Activated B cell treated with CpG ODN at 0.5 μM for 24 hours (primary cell): ENCODE data around the gene SRGAP2C. TPM values are rescaled to one million over a fixed set of nuclear protein-coding genes. Genes with fewer than 3 reads are reported as not detected.
"Not testable (repeated sequence)": the region's sequence is repeated elsewhere in the genome, so short reads cannot be mapped to it uniquely, and the experiment has no call there.

Experiments used
- ATAC-seq: fragments of 200-7000 bp; cut with Tn5 transposase; one replicate; pipeline ENCODE4 v1.10.0; 2021; ENCODE audit warnings: low read depth, mild to moderate bottlenecking, moderate library complexity
- CTCF ChIA-PET: fragments of 350-600 bp; sonication (Branson Sonifier 250); formaldehyde crosslinking; loops from one replicate; lab custom pipeline; 2021; ENCODE audit warnings: antibody characterized with exemption; lab: Charles Lee
- POLR2A ChIA-PET: fragments of 350-600 bp; sonication (Branson Sonifier 250); formaldehyde crosslinking; loops from one replicate; lab custom pipeline; 2021; ENCODE audit warnings: antibody characterized with exemption; lab: Charles Lee
- DNase-seq: peaks from one replicate; pipeline ENCODE4 v3.0.0; 2022
- H3K27ac Mint-ChIP-seq: one replicate; pipeline ENCODE4 v1.8.0; 2020; ENCODE audit warnings: mixed read lengths
- H3K27me3 Mint-ChIP-seq: one replicate; pipeline ENCODE4 v1.8.0; 2021; ENCODE audit warnings: mixed read lengths
- H3K36me3 Mint-ChIP-seq: one replicate; pipeline ENCODE4 v1.8.0; 2021; ENCODE audit warnings: low read depth, mixed read lengths
- H3K4me1 Mint-ChIP-seq: one replicate; pipeline ENCODE4 v1.8.0; 2021; ENCODE audit warnings: mixed read lengths
- H3K4me3 Mint-ChIP-seq: one replicate; pipeline ENCODE4 v1.8.0; 2020; ENCODE audit warnings: mild to moderate bottlenecking, mixed read lengths
- H3K9me3 Mint-ChIP-seq: one replicate; pipeline ENCODE4 v1.8.0; 2020; ENCODE audit warnings: mixed read lengths
- CTCF ChIP-seq: fragments of 200-600 bp; IDR thresholded peaks from one replicate; pipeline ENCODE4 v1.8.0; 2022; ENCODE audit warnings: antibody characterized with exemption, mild to moderate bottlenecking
- intact Hi-C: fragments of 100-400 bp; cut with micrococcal nuclease; formaldehyde crosslinking; loops from one replicate; pipeline ENCODE4 v1.15.1; 2024
- total RNA-seq: library from RNA; stranded (reverse); gene quantifications from 2 replicates; pipeline ENCODE4 v1.2.3, GENCODE V29; 2022

Gene SRGAP2C
- total RNA-seq, 1 donor from 2014 or later: 23.8 TPM

DNA sequence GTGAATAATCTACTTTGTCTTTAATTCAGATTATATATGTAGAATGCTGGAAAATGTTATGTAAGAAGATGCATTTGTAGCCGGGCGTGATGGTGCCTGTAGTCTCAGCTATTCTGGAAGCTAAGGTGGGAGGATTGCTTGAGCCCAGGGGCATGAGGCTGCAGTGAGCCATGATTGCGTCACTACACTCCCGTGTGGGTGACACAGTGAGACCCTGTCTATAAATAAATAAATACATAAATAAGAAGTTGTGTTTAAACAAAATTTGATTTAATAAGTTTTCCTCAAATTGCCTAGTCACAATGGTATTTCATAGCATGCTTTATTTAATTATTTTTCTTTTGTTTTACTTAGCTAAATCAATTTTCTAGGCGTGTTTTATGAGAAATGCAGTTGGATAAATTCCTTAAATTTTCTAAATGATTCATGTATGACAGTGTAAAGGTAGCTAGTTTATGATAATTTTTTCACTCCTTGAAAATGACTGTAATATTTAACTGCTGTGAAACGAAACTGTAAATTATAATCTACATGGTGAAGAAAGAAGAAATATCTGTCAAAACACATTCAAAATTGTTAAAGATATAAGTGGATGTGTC, 232.6 kb downstream of the SRGAP2C start:
- DNase-seq (no peak), ATAC-seq (no peak)
- no peak for TF ChIP-seq CTCF
- Mint-ChIP-seq H3K27ac (no peak overlapping the region), H3K9me3 (no peaks in the 10 kb centered on the region), H3K36me3 (no peaks in the 10 kb centered on the region), H3K4me1 (peaks cover 10% of the 10 kb centered on the region), H3K4me3 (no peak overlapping the region), H3K27me3 (peaks cover 4% of the 10 kb centered on the region)
- ChIA-PET CTCF (no interaction called here), POLR2A (no interaction called here)
- intact Hi-C loops: no loop called here

DNA sequence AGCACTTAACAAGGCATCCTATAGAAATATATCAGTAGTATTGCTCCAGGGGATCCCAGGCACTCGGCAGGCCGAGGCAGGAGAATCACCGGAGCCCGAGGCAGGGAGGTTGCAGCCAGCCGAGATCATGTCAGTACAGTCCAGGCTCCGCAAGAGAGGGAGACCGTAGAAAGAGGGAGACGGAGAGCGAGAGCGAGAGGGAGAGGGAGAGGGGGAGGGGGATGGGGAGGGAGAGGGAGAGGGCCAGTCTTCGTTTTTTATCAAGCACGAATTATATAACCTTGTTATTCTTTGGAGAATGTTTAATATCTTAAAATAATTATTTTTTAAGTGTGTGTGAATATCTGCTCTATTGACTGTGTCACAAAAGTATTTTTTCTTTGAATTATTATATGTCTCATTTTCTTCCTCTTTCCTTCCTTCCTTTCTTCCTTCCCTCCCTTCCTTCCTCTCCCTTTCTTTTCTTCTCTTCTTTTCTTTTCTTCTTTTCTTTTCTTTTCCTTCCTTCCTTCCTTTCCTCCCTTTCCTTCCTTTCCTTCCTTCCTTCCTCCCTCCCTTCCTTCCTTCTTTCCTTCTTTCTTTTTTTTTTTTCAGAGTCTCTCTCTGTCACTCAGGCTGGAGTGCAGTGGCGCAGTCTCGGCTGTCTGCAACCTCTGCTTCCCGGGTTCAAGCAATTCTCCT, 233.7 kb downstream of the SRGAP2C start:
- POLR2A ChIA-PET: no interaction called here

GRCh38 chr1:121419050-121419615, 234.4 kb downstream of the SRGAP2C start:
- peaks cover 10% of the 10 kb centered on the region for H3K4me1 Mint-ChIP-seq
- H3K27ac Mint-ChIP-seq, POLR2A ChIA-PET, intact Hi-C loops, H3K27me3 Mint-ChIP-seq, DNase-seq, CTCF ChIA-PET, ATAC-seq, H3K4me3 Mint-ChIP-seq, H3K36me3 Mint-ChIP-seq, H3K9me3 Mint-ChIP-seq: not testable (repeated sequence)

More for the DNA sequence above, 233.7 kb downstream of the SRGAP2C start:
- Mint-ChIP-seq H3K36me3 (no peaks in the 10 kb centered on the region), H3K4me3 (no peak overlapping the region), H3K9me3 (no peaks in the 10 kb centered on the region), H3K4me1 (peaks cover 10% of the 10 kb centered on the region), H3K27me3 (peaks cover 4% of the 10 kb centered on the region), H3K27ac (no peak overlapping the region)
- CTCF ChIA-PET: no interaction called here
- ATAC-seq (no peak), DNase-seq (no peak)
- TF ChIP-seq CTCF: no peak
- intact Hi-C loops: no loop called here

DNA sequence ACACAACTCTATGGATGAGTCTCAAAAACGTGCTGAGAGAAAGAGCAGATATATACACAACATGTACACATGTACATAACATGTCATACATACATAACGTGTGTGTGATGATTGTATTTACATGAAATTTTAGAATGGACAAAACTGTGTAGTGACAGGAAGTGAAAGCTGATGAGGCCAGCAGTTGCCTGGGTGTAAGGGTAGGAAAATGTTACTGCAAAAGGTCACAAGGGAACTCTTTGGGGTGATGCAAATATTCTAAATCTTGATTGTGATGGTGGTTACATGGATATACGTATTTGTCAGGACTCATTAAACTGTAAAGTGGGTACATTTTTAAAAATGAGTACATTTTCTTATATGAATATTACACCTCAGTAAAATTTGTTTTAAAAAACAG, 236.7 kb downstream of the SRGAP2C start:
- intact Hi-C loops, CTCF ChIA-PET, H3K9me3 Mint-ChIP-seq, H3K27ac Mint-ChIP-seq, H3K27me3 Mint-ChIP-seq, DNase-seq, POLR2A ChIA-PET, H3K4me1 Mint-ChIP-seq, H3K4me3 Mint-ChIP-seq, H3K36me3 Mint-ChIP-seq: not testable (repeated sequence)
- ATAC-seq: peak; percentile 61

DNA sequence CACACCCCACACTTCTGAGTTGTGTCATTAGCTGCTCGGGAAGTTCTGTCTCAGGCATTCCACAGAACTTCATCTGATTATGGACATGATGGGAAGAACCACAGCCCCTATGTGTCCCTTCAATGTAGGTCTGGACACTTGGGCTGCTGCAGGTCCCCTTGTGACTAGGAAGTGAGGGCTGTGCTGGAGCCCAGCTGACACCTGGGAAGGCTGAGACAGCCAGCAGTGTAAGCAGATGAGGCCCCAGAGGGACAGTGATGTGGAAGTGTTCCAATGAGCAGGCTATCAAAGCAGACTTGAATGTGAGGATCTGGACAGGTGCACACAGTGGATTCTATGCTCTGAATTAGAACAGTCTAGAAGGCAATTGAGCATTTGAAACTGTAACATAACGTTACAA, 239.2 kb downstream of the SRGAP2C start:
- CTCF ChIA-PET, DNase-seq, H3K36me3 Mint-ChIP-seq, H3K9me3 Mint-ChIP-seq, H3K27ac Mint-ChIP-seq, H3K4me1 Mint-ChIP-seq, POLR2A ChIA-PET, ATAC-seq, intact Hi-C loops, H3K4me3 Mint-ChIP-seq, H3K27me3 Mint-ChIP-seq: not testable (repeated sequence)

GRCh38 chr1:121433517-121433916, 248.7 kb downstream of the SRGAP2C start:
- POLR2A ChIA-PET, H3K4me1 Mint-ChIP-seq, H3K9me3 Mint-ChIP-seq, CTCF ChIA-PET, DNase-seq, H3K4me3 Mint-ChIP-seq, intact Hi-C loops, H3K36me3 Mint-ChIP-seq, H3K27ac Mint-ChIP-seq: not testable (repeated sequence)
- H3K27me3 Mint-ChIP-seq: peaks cover 14% of the 10 kb centered on the region
- peak; percentile 37 for ATAC-seq

DNA sequence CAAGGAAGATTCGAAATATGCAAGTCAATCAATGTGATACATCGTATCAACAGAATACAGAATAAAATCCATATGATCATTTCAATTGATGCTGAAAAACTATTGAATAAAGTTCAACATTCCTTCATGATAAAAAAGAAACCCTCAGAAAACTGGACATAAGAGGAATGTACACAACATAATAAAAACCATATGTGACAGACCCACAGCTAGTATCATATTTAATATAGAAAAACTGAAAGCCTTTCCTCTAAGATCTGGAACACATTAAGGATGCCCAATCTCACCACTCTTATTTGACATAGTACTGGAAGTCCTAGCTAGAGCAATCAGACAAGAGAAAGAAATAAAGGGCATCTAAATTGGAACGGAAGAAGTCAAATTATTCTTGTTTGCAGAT, 254.1 kb downstream of the SRGAP2C start:
- CTCF ChIA-PET, H3K4me3 Mint-ChIP-seq, H3K27ac Mint-ChIP-seq, ATAC-seq, H3K4me1 Mint-ChIP-seq, DNase-seq, POLR2A ChIA-PET, intact Hi-C loops, H3K36me3 Mint-ChIP-seq: not testable (repeated sequence)
- Mint-ChIP-seq H3K27me3 (peaks cover 13% of the 10 kb centered on the region), H3K9me3 (peaks cover 13% of the 10 kb centered on the region)
